Psoas muscle (tissue), 8 donors: ENCODE measurements around the gene CYSRT1. TPM values are rescaled to one million over a fixed set of nuclear protein-coding genes. Genes with fewer than 3 reads are reported as not detected.

Experiments used
- ATAC-seq, 4 donors: fragments of 200-7000 bp; cut with Tn5 transposase; one replicate each; pipeline ENCODE4 v1.9.1; 2020; ENCODE audit warnings: moderate library complexity in 3 of 4, mild to moderate bottlenecking in 2 of 4
- DNase-seq, 2 donors: peaks; one replicate each; pipeline ENCODE4 v3.0.0-alpha.2; 2020
- H3K27ac ChIP-seq: fragments of 200-600 bp; one replicate; pipeline ENCODE4 v1.8.0; 2022
- H3K27me3 ChIP-seq, 3 donors: fragments of 200-600 bp in 1 of 3; one replicate each; pipeline versions ENCODE4 v1.6.1 to v1.8.0; 2013 to 2022; ENCODE audit warnings: low read length in 2 of 3, mild to moderate bottlenecking in 2 of 3, moderate library complexity in 1 of 3; ENCODE audit not compliant: insufficient read depth in 3 of 3
- H3K36me3 ChIP-seq, 2 donors: fragments of 200-600 bp in 1 of 2; one replicate each; pipeline versions ENCODE4 v1.6.1 to v1.8.0; 2013 to 2022; ENCODE audit warnings: low read depth in 1 of 2, mild to moderate bottlenecking in 1 of 2, moderate library complexity in 1 of 2; ENCODE audit not compliant: insufficient read depth in 1 of 2
- H3K4me1 ChIP-seq: fragments of 200-600 bp; one replicate; pipeline ENCODE4 v1.8.0; 2022
- H3K4me3 ChIP-seq: fragments of 200-600 bp; one replicate; pipeline ENCODE4 v1.8.0; 2022; ENCODE audit warnings: mild to moderate bottlenecking
- H3K9me3 ChIP-seq: fragments of 200-600 bp; one replicate; pipeline ENCODE4 v1.8.0; 2022
- WGBS, 3 donors: extraction: QIAGEN DNeasy Blood & Tissue Kit; methylation state at CpG; one replicate each; pipeline versions ENCODE4 v1.1.6 to v1.1.7; 2013; 5-methylcytosine and 5-hydroxymethylcytosine counted together
- intact Hi-C, 2 donors: fragments of 100-400 bp; cut with DNase I; formaldehyde crosslinking; loops; one replicate each; pipeline versions ENCODE4 v1.11.0 to v1.14.2; 2022
- polyA plus RNA-seq, 3 donors: library from polyadenylated mRNA; stranded (reverse); fragments of 200-250 nt; gene quantifications; one replicate each; pipeline ENCODE4 v1.2.3, GENCODE V29; 2013
- total RNA-seq, 4 donors: library from RNA; stranded (reverse); fragmentation: NEBNext Ultra II Directional in 2 of 4; extraction: Animal tissue kit (Norgen Biotek cat#: 25700) in 2 of 4; gene quantifications; one replicate each; pipeline versions ENCODE4 v1.2.1 to v1.2.4, GENCODE V29; 2021 to 2023
- TF ChIP-seq, protein P1 (sequence below): fragments of 200-600 bp; IDR thresholded peaks from one replicate; pipeline ENCODE4 v1.8.0; 2022; ENCODE audit warnings: antibody characterized with exemption
- donor health status: healthy with polysubstance abuse.
- donor health status: DM: no; HTN: no; CAD: no; lungs with moderate emphysema.
- donor health status: Bipolar disorder and iron deficiency.
- donor health status: healthy.
- donor health status: DM: yes; HTN: yes; CAD: no.
- donor health status: DM: no; HTN: no; CAD: no.
- donor health status: DM: no; HTN: no; CAD: no.
- donor health status: DM: yes; HTN: yes; CAD: no.

Gene CYSRT1
- total and polyA plus RNA-seq, 7 donors = 0.08 to 1.1 (median 0.25) TPM; not detected in 1

DNA sequence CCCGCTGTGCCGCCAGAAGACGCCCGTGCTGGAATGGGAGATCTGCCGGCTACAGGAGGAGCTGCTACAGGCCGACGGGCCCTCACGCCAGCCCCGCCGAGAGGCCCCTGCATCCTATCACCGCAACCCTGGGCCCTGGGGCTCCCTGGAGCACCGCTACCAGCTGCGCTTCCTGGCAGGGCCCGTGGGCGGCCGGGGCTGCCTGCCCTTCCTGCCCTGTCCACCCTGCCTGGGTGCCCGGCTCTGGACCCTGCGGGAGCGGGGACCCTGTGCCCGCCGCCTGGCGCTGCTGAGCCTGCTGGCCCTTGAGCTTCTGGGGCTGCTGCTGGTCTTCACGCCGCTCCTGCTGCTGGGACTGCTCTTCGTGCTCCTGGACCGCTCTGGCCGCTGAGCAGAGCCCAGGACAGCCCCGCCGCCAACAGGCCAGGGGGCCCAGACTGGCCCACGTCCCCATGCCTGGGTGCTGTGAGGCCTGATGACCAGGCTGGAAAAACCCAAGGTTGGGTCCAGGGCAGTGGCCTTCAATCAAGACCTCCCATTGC is 6.7 kb upstream of the CYSRT1 start:
- 86 to 87% (median 86%) methylated on average over 30 of the region's 30 CpGs for WGBS, 3 donors
- Histone ChIP-seq H3K4me1 (peaks cover 7% of the 10 kb centered on the region), H3K9me3 (no peaks in the 10 kb centered on the region), H3K4me3 (no peak overlapping the region), H3K36me3 (peaks cover 0 to 12% of the 10 kb centered on the region in 2 donors), H3K27me3 (no peaks in the 10 kb centered on the region), H3K27ac (no peak overlapping the region)
- TF ChIP-seq, protein P1, sequence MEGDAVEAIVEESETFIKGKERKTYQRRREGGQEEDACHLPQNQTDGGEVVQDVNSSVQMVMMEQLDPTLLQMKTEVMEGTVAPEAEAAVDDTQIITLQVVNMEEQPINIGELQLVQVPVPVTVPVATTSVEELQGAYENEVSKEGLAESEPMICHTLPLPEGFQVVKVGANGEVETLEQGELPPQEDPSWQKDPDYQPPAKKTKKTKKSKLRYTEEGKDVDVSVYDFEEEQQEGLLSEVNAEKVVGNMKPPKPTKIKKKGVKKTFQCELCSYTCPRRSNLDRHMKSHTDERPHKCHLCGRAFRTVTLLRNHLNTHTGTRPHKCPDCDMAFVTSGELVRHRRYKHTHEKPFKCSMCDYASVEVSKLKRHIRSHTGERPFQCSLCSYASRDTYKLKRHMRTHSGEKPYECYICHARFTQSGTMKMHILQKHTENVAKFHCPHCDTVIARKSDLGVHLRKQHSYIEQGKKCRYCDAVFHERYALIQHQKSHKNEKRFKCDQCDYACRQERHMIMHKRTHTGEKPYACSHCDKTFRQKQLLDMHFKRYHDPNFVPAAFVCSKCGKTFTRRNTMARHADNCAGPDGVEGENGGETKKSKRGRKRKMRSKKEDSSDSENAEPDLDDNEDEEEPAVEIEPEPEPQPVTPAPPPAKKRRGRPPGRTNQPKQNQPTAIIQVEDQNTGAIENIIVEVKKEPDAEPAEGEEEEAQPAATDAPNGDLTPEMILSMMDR = no peak
- intact Hi-C loops = no loop called here
- ATAC-seq (no peak), DNase-seq (no peak)

DNA sequence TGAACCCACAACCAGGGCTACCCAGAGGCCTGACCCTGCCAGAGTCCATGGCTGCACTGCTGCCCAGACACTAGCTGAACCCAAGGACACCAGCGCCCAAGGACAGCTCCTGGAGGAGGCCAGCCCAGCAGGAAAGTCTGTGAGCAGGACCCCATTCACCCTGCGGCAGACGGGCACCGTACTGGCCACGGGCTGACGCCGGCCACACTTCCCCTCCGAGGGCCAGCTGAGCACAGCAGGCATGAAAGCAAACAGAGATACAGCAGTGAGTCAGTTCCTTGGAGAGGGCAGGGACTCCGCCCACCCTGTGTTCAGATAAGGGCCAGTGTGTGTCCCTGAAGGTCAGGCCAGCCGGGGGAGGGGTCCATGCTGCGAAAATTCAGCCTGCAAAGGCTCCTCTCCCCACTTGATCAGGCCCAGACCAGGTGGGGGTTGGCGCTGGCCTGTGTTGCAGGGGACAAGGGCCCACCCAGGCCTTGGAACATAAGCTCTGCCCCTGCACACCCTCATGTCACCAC is 6.2 kb upstream of the CYSRT1 start:
- H3K9me3 ChIP-seq = no peaks in the 10 kb centered on the region
- WGBS, 3 donors = 82 to 88% (median 85%) methylated on average over 12 of the region's 12 CpGs

DNA sequence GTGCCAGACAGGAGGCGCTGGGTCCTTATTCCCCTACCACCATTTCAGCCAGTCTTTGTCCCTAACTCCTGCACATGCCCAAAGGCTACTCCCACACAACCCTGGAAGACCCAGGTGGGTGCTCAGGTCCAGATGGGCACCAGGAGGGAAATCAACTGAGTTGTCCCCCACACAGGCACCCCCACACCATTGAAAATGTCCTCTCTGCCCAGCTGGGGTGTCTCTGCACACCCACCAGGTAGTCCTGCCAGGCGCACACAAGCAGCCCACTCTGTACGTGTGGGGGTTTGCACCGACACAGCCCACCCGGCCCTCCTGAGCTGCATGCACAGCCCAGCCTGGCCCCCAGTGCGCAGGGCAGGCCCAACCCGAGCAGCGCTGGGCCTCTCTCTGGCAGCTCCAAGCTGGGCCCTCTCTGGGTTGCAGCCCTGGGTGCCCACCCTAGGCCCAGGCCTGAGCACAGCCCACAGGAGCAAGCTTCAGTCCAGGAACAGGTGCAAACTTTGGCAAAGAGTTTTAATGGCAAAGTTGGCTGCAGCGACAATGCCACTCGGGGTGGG is 5.1 kb upstream of the CYSRT1 start:
- ATAC-seq (no peak), DNase-seq (no peak)
- Histone ChIP-seq H3K9me3 (no peaks in the 10 kb centered on the region), H3K27ac (no peak overlapping the region), H3K4me3 (no peak overlapping the region), H3K4me1 (peaks cover 11% of the 10 kb centered on the region), H3K27me3 (no peaks in the 10 kb centered on the region), H3K36me3 (peaks cover 0 to 10% of the 10 kb centered on the region in 2 donors)
- intact Hi-C loops = no loop called here
- TF ChIP-seq, protein P1 = no peak
- 77 to 82% (median 80%) methylated on average over 10 of the region's 10 CpGs for WGBS, 3 donors

More for the DNA sequence above, 6.2 kb upstream of the CYSRT1 start:
- Histone ChIP-seq H3K27ac (no peak overlapping the region), H3K27me3 (no peaks in the 10 kb centered on the region), H3K4me1 (peaks cover 7% of the 10 kb centered on the region), H3K36me3 (peaks cover 0 to 12% of the 10 kb centered on the region in 2 donors), H3K4me3 (no peak overlapping the region)
- ATAC-seq = no peak
- TF ChIP-seq, protein P1 = no peak
- intact Hi-C loops = no loop called here
- no peak for DNase-seq

- TF ChIP-seq, protein P1 = no peak
- DNase-seq (no peak), ATAC-seq (no peak)
- H3K4me3 ChIP-seq = no peak overlapping the region
- H3K27me3 ChIP-seq = no peaks in the 10 kb centered on the region
- H3K9me3 ChIP-seq = no peaks in the 10 kb centered on the region
- H3K4me1 ChIP-seq = peaks cover 11% of the 10 kb centered on the region
- 86 to 91% (median 90%) methylated on average over 47 to 52 of the region's 52 CpGs for WGBS, 3 donors
- intact Hi-C loops = no loop called here
- peaks cover 0 to 4% of the 10 kb centered on the region in 2 donors for H3K36me3 ChIP-seq
- H3K27ac ChIP-seq = no peak overlapping the region
Observed at GRCh38 chr9:137220317-137221094, 4.5 kb upstream of the CYSRT1 start.
